ENCODE measurements around the gene SLC19A1. TPM values are rescaled to one million over a fixed set of nuclear protein-coding genes. Genes with fewer than 3 reads are reported as not detected.

Gene SLC19A1
- total RNA-seq, 4 donors from 2014 or later, result 7.0 to 9.8 (median 7.9) TPM

- Histone ChIP-seq H3K4me3 (no peak overlapping the region), H3K27ac (no peak overlapping the region), H3K27me3 (no peaks in the 10 kb centered on the region), H3K9me3 (no peaks in the 10 kb centered on the region), H3K4me1 (peaks cover 38% of the 10 kb centered on the region), H3K36me3 (no peaks in the 10 kb centered on the region)
- 66% methylated on average over 14 of the region's 22 CpGs for WGBS
- DNase-seq (ENCODE audit: low spot score in 2 of 2), result no peak
- no peak for TF ChIP-seq EP300 (IDR thresholded peaks at IDR 0.05)
- no peak for TF ChIP-seq POLR2AphosphoS5 (IDR thresholded peaks at IDR 0.05)
- no peak for TF ChIP-seq POLR2A (IDR thresholded peaks at IDR 0.05)
- TF ChIP-seq CTCF (IDR thresholded peaks at IDR 0.05), result no peak
Observed at GRCh38 chr21:45449658-45450422, 92.4 kb downstream of the SLC19A1 start.

GRCh38 chr21:45448810-45449657 lies 93.2 kb downstream of the SLC19A1 start:
- Histone ChIP-seq H3K9me3 (no peaks in the 10 kb centered on the region), H3K4me1 (peaks cover 30% of the 10 kb centered on the region), H3K27ac (no peak overlapping the region), H3K27me3 (no peaks in the 10 kb centered on the region), H3K4me3 (no peak overlapping the region), H3K36me3 (no peaks in the 10 kb centered on the region)
- no peak for DNase-seq (ENCODE audit: low spot score in 2 of 2)
- 79% methylated on average over 14 of the region's 28 CpGs for WGBS
- TF ChIP-seq POLR2A (IDR thresholded peaks at IDR 0.05), result no peak

- H3K27ac ChIP-seq, result no peak overlapping the region
- 87% methylated on average over 19 of the region's 20 CpGs for WGBS
- H3K4me1 ChIP-seq, result peaks cover 23% of the 10 kb centered on the region
- TF ChIP-seq POLR2A (IDR thresholded peaks at IDR 0.05), result no peak
- TF ChIP-seq CTCF (IDR thresholded peaks at IDR 0.05), result no peak
- TF ChIP-seq POLR2AphosphoS5 (IDR thresholded peaks at IDR 0.05), result no peak
- TF ChIP-seq EP300 (IDR thresholded peaks at IDR 0.05), result no peak
- H3K36me3 ChIP-seq, result no peaks in the 10 kb centered on the region
- no peaks in the 10 kb centered on the region for H3K27me3 ChIP-seq
- DNase-seq (ENCODE audit: low spot score in 2 of 2), result no peak
- no peak overlapping the region for H3K4me3 ChIP-seq
- no peaks in the 10 kb centered on the region for H3K9me3 ChIP-seq
Observed at GRCh38 chr21:45448283-45448809, 93.9 kb downstream of the SLC19A1 start.

Other genes starting within 250 kb of the SLC19A1 start
- 100 to 1,000 TPM in 2 of 4 donors, 10 to 100 TPM in 2; 71.9 to 157 (median 101) TPM for gene COL18A1, start 137.3 kb downstream of the SLC19A1 start, total RNA-seq
- 1 to 10 TPM in 3 of 4 donors, under 1 TPM in 1; 0.97 to 7.3 (median 2.7) TPM for gene PCBP3, start 101.3 kb upstream of the SLC19A1 start, total RNA-seq